HG02798 (cell line): ENCODE data around the gene CCDC174.

ENCODE experiments used
- ATAC-seq: cut with Tn5 transposase; IDR thresholded peaks from one replicate; pipeline ENCODE4 v1.9.1; 2021; ENCODE audit warnings: mild to moderate bottlenecking; ENCODE audit not compliant: unreplicated experiment, poor library complexity

Gene CCDC174

DNA sequence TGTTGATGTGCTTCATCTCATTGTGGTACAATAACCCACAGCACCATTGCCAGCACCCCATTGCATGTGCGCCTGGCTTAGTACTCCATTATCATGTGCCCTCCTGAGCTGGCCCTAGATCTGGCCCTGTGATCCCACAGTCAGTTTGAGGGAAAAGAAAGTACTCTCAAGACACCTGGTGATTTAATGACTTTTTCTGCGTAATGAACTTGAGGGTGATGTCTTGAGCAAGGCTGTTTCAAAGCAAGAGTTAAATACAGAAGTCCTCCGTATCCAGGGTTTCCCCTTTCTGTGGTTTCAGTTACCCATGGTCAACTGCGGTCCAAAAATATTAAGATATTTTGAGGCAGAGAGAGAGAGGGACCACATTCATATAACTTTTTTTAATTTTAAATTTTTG, 39.7 kb downstream of the CCDC174 start:
- ATAC-seq, result peak; percentile 43

DNA sequence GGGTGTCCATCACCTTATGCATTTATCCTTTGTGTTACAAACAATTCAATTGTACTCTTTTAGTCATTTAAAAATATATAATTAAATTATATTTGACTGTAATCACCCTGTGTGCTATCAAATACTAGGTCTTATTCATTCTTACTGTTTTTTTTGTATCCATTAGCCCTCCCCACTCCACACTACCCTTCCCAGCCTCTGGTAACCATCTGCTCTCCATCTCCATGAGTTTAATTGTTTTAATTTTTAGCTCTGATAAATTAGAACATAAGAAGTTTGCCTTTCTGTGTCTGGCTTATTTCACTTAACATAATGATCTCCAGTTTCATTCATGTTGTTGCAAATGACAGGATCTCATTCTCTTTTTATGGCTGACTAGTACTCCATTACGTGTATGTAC, 40.2 kb downstream of the CCDC174 start:
- no peak for ATAC-seq

DNA sequence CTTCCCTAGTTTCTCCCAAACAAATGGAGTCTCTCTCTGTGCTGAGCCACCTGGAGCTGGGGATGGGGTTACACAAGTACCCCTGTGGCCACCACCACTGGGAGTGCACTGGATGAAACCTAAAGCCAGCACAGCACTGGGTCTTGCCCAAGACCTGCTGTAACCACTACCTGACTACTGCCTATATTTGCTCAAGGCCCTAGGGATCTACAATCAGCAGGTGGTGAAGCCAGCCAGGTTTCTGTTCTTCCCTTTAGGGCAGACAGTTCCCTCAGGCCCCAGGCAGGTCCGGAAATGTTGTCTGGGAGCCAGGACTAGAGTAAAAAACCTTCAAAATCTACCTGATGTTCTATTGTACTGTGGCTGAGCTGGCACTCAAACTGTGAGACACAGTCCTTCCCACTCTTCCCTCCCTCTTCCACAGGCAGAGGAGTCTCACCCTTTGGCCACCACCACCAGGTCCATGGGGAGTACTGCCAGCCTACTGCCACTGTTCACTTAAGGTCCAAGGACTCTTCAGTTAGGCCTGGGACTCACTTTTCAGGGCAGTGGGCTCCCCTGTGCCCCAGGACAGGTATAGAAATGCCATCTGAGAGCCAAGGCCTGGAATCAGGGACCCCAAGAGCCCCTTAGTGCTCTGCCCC, 47.2 kb downstream of the CCDC174 start:
- no peak for ATAC-seq

DNA sequence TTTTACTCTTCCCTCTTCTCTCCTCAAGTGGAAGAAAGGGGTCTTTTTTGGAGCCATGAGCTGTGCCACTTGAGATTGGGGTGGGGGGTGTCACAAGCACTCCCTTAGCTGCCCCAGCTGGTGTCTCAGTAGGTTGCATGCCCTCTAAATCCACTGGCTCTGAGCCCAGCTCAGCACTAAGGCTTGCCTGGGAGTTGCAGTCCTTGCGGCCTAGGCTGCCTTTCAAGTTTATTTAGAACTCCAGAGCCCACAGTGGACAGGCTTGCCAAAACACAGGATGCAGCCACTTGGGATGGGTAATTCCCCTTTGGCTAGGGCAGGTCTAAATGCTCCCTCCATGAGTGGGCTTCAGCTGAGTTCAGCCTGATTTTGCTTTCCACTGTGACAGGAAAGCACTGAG, 48.1 kb downstream of the CCDC174 start:
- ATAC-seq, result no peak

DNA sequence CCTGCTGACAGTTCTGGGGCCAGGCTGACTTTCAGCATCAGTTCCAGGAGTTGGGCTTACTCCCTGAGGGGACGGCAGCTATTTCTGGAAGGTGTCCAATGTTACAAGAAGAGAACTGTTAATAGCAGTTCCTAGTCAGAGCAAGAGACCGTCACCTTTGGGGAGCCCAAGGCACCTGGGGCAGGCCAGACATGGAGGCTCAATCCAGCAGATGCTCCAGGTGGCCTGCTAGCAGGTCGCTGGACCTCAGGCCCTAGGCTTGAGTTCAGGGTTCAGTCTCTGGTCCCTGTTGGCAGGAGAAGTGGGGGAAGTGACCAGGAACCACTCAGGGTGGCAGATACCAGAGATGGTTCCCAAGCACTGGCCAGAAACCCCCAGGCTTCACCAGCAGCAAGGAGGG, 49.3 kb downstream of the CCDC174 start:
- ATAC-seq, result no peak

DNA sequence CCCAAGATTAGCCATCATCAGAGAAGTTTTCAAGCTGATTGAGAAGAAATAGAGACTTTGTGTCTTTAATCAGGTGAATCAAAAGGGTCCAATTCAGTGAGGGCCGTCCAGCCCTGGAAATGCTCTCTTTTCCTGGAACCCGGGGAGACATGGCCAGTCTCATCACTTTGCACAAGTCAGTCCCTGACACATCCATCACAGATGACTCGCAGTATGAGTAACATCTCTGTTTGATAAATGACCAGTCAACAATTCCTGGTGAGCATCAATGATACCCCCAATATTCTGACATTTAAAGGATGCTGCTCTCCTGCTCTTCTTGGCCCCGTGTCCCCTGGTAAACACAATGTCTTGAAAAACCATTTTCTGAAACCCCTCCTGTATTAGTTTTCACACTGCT, 50.1 kb downstream of the CCDC174 start:
- ATAC-seq, result no peak

DNA sequence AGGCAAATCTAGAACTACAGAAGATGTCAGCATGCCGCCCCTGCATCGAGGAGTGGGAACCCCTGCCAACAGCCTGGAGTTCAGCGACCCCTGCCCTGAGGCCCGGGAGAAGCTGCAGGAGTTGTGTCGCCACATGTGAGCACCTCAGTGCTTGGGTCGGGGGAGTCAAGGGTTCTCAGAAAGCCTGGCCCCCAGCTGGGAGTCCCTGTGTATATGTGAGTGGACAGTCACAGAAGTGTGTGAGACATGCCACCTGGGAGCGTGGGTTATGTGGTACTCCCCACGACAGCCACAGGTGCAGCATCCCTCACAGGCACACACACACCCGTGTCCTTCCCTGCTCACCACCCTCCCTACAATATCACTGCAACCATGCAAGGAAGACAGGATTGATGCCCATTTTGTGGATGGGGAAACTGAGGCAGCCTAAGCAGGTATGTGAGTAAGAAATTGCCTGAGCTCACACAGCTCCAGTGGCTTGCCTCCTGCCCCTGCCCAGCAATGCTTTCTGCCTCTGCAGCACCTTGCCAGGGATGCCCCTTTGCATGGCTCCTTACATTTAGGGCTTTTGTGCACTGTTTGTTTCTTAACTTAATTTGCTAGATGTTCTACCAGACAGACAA, 51.7 kb downstream of the CCDC174 start:
- ATAC-seq, result no peak

DNA sequence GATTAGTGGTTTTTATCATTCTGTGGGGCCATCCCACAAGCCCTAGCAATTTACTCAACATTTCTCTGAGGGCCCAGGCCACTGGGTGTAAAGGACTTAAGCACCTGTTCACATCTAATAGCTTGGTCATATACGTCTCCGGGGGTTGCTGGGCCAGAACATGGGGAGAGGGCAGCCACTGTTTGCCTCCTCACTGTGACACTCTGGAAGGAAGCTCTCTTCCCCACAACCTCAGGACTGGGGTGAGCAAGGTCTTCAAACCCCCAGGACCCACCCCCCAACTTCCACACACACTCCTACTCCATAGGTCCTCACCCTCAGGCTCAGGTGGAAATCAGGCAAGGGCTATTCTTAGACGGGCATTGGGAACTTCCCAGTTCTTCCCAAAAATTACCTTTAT, 52.2 kb downstream of the CCDC174 start:
- no peak for ATAC-seq

DNA sequence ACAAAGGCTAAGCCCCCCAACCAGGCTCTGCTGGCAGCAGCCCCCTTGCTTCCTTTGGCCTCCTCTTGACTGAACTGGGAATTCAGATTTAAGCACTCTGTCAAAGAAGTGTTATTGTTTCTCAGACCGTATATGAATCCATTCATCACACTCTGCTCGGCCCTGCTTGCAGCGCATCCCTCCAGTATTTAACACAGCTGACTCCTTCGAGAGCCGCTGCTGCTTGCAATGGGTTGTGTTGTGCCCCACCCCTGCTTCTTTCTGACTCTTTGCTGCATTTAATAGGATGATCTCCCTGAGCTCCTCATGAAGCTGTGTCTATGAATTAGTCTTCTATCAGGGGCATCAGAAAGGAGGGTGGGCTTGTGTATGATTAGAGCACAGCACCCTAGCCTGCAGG, 54.5 kb downstream of the CCDC174 start:
- ATAC-seq, result no peak

DNA sequence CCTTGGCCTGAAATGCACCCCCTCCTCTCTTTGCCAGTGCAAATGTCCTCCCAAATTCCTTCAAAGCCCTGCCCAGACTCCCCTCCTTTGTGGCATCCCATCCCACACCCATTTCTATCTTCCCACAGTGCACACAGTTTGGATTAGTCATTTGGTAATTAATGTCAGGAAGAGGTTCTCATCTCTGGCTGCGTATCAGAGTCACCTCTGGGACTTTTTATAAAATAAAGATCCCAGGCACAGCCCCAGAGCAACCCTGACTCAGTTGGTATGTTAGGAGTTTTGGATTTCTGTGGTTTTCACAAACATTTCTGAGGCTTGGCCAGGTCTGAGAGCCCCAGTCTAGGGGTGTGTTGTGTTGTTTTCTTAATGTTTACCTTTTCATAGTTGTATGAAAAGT, 65.0 kb downstream of the CCDC174 start:
- no peak for ATAC-seq

DNA sequence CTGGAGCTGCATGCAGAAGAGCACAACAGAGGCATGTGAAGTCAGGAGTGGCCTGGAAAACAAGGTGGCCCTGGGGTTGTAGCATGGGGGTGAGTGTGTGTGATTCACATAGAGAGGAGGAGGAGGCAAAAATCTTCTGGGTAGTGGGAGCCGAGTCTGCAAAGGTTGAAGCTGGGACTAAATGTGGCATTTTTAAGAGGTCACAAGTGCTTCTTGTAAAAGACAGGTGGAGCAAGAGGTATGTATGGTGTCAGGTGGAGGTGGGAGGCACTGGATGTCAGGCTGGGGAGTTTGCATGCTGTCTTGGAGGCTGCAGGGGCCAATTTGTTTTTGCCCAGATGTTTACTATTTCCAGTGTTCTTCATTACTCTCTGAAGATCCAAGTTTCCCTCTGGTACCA, 65.7 kb downstream of the CCDC174 start:
- ATAC-seq, result no peak

DNA sequence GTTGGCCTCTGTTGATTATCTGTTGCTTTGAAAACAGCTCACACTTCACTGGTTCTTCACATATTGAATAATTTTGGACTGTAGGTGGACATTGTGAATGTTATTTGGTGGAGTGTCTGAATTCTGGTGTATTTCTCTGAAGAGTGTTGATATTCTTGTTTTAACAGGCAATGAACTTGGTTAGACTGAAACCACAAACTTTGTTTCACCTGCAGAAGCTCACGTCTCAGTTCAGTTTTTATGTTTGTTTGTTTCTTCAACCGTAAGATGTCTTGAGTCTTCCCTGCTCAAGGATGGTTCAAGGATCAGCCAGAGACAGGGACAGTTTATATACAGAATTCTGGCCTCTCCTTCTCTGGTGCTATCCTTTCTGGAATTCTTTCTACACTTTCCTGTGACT, 67.0 kb downstream of the CCDC174 start:
- ATAC-seq, result peak; percentile 44

DNA sequence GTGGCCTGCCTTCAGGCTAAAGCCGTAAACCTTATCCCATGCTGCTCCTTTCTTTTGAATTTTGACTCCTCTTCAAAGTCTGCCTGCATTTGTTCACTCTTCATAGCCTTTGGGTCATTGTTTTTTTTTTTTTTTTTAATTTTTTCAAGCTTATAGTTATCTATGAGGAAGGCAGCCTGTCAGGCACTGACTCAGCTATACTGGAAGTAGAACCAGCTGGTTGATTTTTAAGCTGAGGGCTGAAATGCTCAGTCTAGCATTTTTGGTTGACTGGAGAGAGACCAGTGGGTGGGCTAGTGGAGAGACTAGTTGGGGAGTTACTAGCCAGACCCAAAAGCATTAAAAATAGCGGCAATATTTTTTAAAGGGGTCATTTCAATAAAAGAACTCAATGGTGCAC, 67.4 kb downstream of the CCDC174 start:
- no peak for ATAC-seq

DNA sequence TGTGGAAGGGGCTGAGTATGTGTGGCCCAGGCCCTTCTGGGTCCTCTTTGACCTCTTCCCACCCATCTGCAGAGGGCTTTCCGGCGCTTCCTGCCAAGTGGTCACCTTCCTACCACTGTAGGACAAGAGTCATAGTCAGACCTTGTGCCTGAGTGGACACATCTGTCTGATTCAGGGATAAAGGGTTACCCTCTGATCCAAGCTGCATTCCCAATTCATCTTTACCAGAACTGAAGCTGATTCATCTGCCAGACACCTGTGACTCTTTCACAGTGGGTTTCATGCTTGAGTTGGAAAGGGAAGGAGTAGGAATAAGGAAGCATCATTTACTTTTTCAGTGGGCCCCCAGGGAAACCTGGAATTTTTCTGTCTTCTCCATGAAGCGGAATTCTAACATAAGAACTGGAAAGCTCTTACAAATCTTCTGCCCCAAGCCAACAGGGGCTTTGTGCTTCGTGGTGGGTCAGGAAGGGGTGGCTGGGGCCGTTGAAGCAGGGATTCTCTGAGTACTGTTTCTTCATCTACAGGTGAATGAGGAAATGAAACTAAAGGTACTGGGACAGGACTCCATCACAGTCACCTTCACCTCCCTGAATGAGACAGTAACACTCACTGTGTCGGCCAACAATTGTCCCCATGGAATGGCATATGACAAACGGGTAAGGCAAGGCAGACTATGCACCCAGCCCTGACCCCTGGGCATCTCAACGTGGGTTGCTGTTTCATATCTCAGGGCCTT, 69.7 kb downstream of the CCDC174 start:
- ATAC-seq, result no peak
